K562 (cell line): Measurements from ENCODE around the gene MARCHF3. TPM values are rescaled to one million over a fixed set of nuclear protein-coding genes. Genes with fewer than 3 reads are reported as not detected.

Experiments
- ARID2 ChIP-seq: fragments of 450-650 bp; IDR thresholded peaks from 2 replicates; pipeline ENCODE4 v1.6.1; 2017; ENCODE audit warnings: antibody characterized with exemption, mild to moderate bottlenecking
- BACH1 ChIP-seq: fragments of 200-800 bp; sonication (Bioruptor generic); IDR thresholded peaks from 2 replicates; pipeline ENCODE4 v1.6.1; 2016; ENCODE audit warnings: missing genetic modification characterization, missing compliant biosample characterization
- DMBX1 ChIP-seq: fragments of 250-450 bp; sonication (Bioruptor Pico); IDR thresholded peaks from 2 replicates; pipeline ENCODE4 v1.8.0; 2022; ENCODE audit warnings: inconsistent platforms, mild to moderate bottlenecking, moderate library complexity, borderline replicate concordance
- ELF4 ChIP-seq: fragments of 450-650 bp; formaldehyde crosslinking; IDR thresholded peaks from 2 replicates; pipeline ENCODE4 v1.4.0; 2022; ENCODE audit warnings: missing genetic modification characterization
- HMGN3 ChIP-seq: IDR thresholded peaks from 2 replicates; pipeline ENCODE4 v1.6.1; 2011; ENCODE audit warnings: borderline replicate concordance, low read depth, mild to moderate bottlenecking, mixed read lengths, low read length; ENCODE audit not compliant: insufficient read length; ENCODE audit errors: extremely low read depth
- KLF1 ChIP-seq: fragments of 450-650 bp; IDR thresholded peaks from 2 replicates; pipeline ENCODE4 v1.6.1; 2016; ENCODE audit warnings: missing genetic modification characterization, missing compliant biosample characterization
- MYC ChIP-seq, 2 experiments: fragments of 250-450 bp in 1 of 2; sonication (Bioruptor Pico) in 1 of 2; IDR thresholded peaks; 2 replicates each; pipeline versions ENCODE4 v1.5.1 to v1.6.1; 2012 to 2021; ENCODE audit warnings: low read depth in 2 of 2, borderline replicate concordance in 1 of 2, improper control_type of control experiment in 1 of 2, low read length in 1 of 2, mild to moderate bottlenecking in 1 of 2, moderate library complexity in 1 of 2
- NCOA2 ChIP-seq, 2 experiments: fragments of 450-650 bp; IDR thresholded peaks; 2 replicates each; pipeline ENCODE4 v1.6.1; 2018; ENCODE audit warnings: mild to moderate bottlenecking in 2 of 2, moderate library complexity in 1 of 2; ENCODE audit not compliant: partially characterized antibody in 2 of 2
- NR2C1 ChIP-seq, 2 experiments: fragments of 450-650 bp; IDR thresholded peaks; 2 replicates each; pipeline ENCODE4 v1.6.1; 2017; ENCODE audit warnings: mild to moderate bottlenecking in 2 of 2, antibody characterized with exemption in 1 of 2, inconsistent platforms in 1 of 2, missing compliant biosample characterization in 1 of 2, missing genetic modification characterization in 1 of 2
- NR2C2 ChIP-seq, 2 experiments: fragments of 200-800 bp in 1 of 2; sonication (Bioruptor generic) in 1 of 2; sonication (generic) in 1 of 2; formaldehyde crosslinking in 1 of 2; IDR thresholded peaks; 2 replicates each; pipeline versions ENCODE4 v1.6.1 to v1.8.0; 2016 to 2022; ENCODE audit warnings: mild to moderate bottlenecking in 1 of 2, missing compliant biosample characterization in 1 of 2, missing genetic modification characterization in 1 of 2, missing genetic modification reagents in 1 of 2
- PHB ChIP-seq: fragments of 250-450 bp; sonication (Bioruptor Pico); IDR thresholded peaks from 2 replicates; pipeline ENCODE4 v1.5.0; 2021
- SRSF3 ChIP-seq: fragments of 200-400 bp; formaldehyde crosslinking; IDR thresholded peaks from 2 replicates; pipeline ENCODE4 v1.6.1; 2016; ENCODE audit warnings: mild to moderate bottlenecking, low read length, moderate library complexity; ENCODE audit not compliant: insufficient read depth
- SUPT5H ChIP-seq: fragments of 450-650 bp; IDR thresholded peaks from 2 replicates; pipeline ENCODE4 v1.6.1; 2016
- TEAD1 ChIP-seq, 2 experiments: fragments of 450-650 bp in 1 of 2; sonication (generic) in 1 of 2; formaldehyde crosslinking; IDR thresholded peaks; 2 replicates each; pipeline versions ENCODE4 v1.4.0 to v1.8.0; 2020 to 2022; ENCODE audit warnings: mild to moderate bottlenecking in 2 of 2, missing genetic modification reagents in 1 of 2
- U2AF1 ChIP-seq: fragments of 200-400 bp; formaldehyde crosslinking; optimal IDR thresholded peaks from 2 replicates; pipeline ENCODE3; 2017; ENCODE audit warnings: mild to moderate bottlenecking, low read depth, low read length, moderate library complexity
- ZNF224 ChIP-seq: sonication (generic); formaldehyde crosslinking; IDR thresholded peaks from 2 replicates; pipeline ENCODE4 v1.8.0; 2022; ENCODE audit warnings: mild to moderate bottlenecking, missing genetic modification reagents
- ZNF23 ChIP-seq: fragments of 250-450 bp; sonication (Bioruptor Pico); IDR thresholded peaks from 2 replicates; pipeline ENCODE4 v1.4.0; 2020; ENCODE audit warnings: mild to moderate bottlenecking
- ZNF347 ChIP-seq: fragments of 450-650 bp; formaldehyde crosslinking; IDR thresholded peaks from 2 replicates; pipeline ENCODE4 v1.4.0; 2020; ENCODE audit warnings: low read depth, mild to moderate bottlenecking, moderate library complexity
- polyA plus RNA-seq, 8 experiments: library from polyadenylated mRNA; depleted of rRNA in 4 of 8; stranded (reverse) in 5 of 8; unstranded in 3 of 8; fragments of >200 nt; fragmentation: Nextera tagmentation in 2 of 8; fragmentation: Illumina TruSeq in 1 of 8; extraction: Ambion mirVana in 2 of 8; extraction: Trizol in 1 of 8; gene quantifications; 2 replicates each; pipeline versions ENCODE4 v1.2.1 to v1.2.3, GENCODE V29; 2011 to 2014; ENCODE audit warnings: inconsistent platforms in 1 of 8, missing spikeins in 1 of 8
- total RNA-seq, 7 experiments: library from RNA; depleted of rRNA in 6 of 7; stranded (reverse); fragments of >200 nt in 6 of 7; fragmentation: Illumina TruSeq in 2 of 7; extraction: Trizol in 2 of 7; gene quantifications; 2 replicates each; pipeline versions ENCODE4 v1.2.1 to v1.2.3, GENCODE V29; 2011 to 2021; ENCODE audit warnings: low replicate concordance in 1 of 7
- TF ChIP-seq, protein P1 (sequence below): sonication (generic); formaldehyde crosslinking; IDR thresholded peaks from 2 replicates; pipeline ENCODE4 v1.8.0; 2022; ENCODE audit warnings: mild to moderate bottlenecking, missing genetic modification reagents, borderline replicate concordance
- TF ChIP-seq, protein P2 (sequence below): sonication (generic); formaldehyde crosslinking; IDR thresholded peaks from 2 replicates; pipeline ENCODE4 v1.8.1; 2022; ENCODE audit warnings: missing genetic modification reagents
- TF ChIP-seq, protein P3 (sequence below): fragments of 200-800 bp; sonication (Bioruptor generic); IDR thresholded peaks from 2 replicates; pipeline ENCODE4 v1.6.1; 2017; ENCODE audit warnings: missing genetic modification characterization, missing compliant biosample characterization
- TF ChIP-seq, protein P4 (sequence below): fragments of 250-450 bp; sonication (Bioruptor Pico); IDR thresholded peaks from 2 replicates; pipeline ENCODE4 v1.9.0; 2021; ENCODE audit warnings: mild to moderate bottlenecking

MARCHF3 gene
- total and polyA plus RNA-seq, 9 of the 15 experiments (the other 6 are each of a cell fraction or from before 2014, with no cell fraction given): 5.6 to 37.4 (median 16.5) TPM

DNA sequence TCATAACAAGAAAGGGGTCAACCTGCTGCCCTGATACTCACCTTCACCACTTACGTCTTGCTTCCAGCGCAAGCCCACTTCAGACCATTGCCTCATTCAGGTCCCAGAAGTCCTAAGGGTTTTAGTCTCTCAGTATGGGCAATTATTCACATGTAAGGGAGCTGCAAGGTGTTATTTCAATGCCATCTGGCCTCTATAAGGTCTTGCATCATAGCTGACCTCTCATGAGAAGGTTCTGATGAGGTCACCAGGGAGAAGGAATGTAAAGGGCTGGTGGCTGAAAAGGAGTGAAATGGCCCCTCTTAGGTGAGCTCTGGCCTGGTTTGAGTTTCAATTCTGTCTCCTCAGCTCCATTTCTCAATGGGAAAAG, 1.5 kb upstream of the MARCHF3 start (continued):
- TF ChIP-seq, protein P1, sequence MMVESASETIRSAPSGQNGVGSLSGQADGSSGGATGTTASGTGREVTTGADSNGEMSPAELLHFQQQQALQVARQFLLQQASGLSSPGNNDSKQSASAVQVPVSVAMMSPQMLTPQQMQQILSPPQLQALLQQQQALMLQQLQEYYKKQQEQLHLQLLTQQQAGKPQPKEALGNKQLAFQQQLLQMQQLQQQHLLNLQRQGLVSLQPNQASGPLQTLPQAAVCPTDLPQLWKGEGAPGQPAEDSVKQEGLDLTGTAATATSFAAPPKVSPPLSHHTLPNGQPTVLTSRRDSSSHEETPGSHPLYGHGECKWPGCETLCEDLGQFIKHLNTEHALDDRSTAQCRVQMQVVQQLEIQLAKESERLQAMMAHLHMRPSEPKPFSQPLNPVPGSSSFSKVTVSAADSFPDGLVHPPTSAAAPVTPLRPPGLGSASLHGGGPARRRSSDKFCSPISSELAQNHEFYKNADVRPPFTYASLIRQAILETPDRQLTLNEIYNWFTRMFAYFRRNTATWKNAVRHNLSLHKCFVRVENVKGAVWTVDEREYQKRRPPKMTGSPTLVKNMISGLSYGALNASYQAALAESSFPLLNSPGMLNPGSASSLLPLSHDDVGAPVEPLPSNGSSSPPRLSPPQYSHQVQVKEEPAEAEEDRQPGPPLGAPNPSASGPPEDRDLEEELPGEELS (CRISPR knock-in tag): no peak
- TF ChIP-seq ZNF224 (CRISPR knock-in tag) (no peak), NR2C2 (CRISPR knock-in tag; IDR thresholded peaks at IDR 0.05) (no peak), NR2C2 (tag; IDR thresholded peaks at IDR 0.05) (no peak; the same call in 1 of the 2 replicates), MYC (IDR thresholded peaks at IDR 0.05; ENCODE audit: low read depth, low read length) (no peak), MYC (CRISPR knock-in tag; IDR thresholded peaks at IDR 0.05; ENCODE audit: borderline replicate concordance, low read depth) (no peak), SUPT5H (no peak), ARID2 (no peak), TEAD1 (CRISPR knock-in tag; IDR thresholded peaks at IDR 0.05) (no peak), KLF1 (no peak), ZNF347 (no peak), PHB (no peak), DMBX1 (no peak), NCOA2 (IDR thresholded peaks at IDR 0.05; ENCODE audit: partially characterized antibody in 2 of 2) (no peak), SRSF3 (no peak), ZNF23 (CRISPR knock-in tag) (no peak), ELF4 (no peak), NR2C1 (IDR thresholded peaks at IDR 0.05) (no peak), NR2C1 (tag; IDR thresholded peaks at IDR 0.05) (peak; percentile 59; the same call in 1 of the 2 replicates), U2AF1 (no peak), HMGN3 (no peak), BACH1 (no peak)
- TF ChIP-seq, protein P2, sequence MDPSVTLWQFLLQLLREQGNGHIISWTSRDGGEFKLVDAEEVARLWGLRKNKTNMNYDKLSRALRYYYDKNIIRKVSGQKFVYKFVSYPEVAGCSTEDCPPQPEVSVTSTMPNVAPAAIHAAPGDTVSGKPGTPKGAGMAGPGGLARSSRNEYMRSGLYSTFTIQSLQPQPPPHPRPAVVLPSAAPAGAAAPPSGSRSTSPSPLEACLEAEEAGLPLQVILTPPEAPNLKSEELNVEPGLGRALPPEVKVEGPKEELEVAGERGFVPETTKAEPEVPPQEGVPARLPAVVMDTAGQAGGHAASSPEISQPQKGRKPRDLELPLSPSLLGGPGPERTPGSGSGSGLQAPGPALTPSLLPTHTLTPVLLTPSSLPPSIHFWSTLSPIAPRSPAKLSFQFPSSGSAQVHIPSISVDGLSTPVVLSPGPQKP (CRISPR knock-in tag): no peak
- TF ChIP-seq, protein P3, sequence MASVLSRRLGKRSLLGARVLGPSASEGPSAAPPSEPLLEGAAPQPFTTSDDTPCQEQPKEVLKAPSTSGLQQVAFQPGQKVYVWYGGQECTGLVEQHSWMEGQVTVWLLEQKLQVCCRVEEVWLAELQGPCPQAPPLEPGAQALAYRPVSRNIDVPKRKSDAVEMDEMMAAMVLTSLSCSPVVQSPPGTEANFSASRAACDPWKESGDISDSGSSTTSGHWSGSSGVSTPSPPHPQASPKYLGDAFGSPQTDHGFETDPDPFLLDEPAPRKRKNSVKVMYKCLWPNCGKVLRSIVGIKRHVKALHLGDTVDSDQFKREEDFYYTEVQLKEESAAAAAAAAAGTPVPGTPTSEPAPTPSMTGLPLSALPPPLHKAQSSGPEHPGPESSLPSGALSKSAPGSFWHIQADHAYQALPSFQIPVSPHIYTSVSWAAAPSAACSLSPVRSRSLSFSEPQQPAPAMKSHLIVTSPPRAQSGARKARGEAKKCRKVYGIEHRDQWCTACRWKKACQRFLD (CRISPR knock-in tag): no peak
- TF ChIP-seq, protein P4, sequence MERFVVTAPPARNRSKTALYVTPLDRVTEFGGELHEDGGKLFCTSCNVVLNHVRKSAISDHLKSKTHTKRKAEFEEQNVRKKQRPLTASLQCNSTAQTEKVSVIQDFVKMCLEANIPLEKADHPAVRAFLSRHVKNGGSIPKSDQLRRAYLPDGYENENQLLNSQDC: no peak
